Motor neuron (in vitro differentiated cells): ENCODE data around the gene KCTD11. TPM values are rescaled to one million over a fixed set of nuclear protein-coding genes. Genes with fewer than 3 reads are reported as not detected.
"Not testable (repeated sequence)": the region's sequence is repeated elsewhere in the genome, so short reads cannot be mapped to it uniquely, and the experiment has no call there.

Experiments used
- ATAC-seq, 8 experiments: fragments of 200-7000 bp; cut with Tn5 transposase; replicated peaks in 6 of 8; 2 replicates each; pipeline ENCODE4 v1.8.0; 2021; ENCODE audit warnings: mild to moderate bottlenecking in 8 of 8, moderate library complexity in 8 of 8
- H3K27ac ChIP-seq, 2 donors: fragments of 250-450 bp; sonication (Bioruptor Pico); 2 replicates each; pipeline ENCODE4 v1.9.0; 2021; ENCODE audit warnings: antibody characterized with exemption in 2 of 2, mild to moderate bottlenecking in 2 of 2, moderate library complexity in 1 of 2
- H3K4me1 ChIP-seq, 2 donors: fragments of 250-450 bp; sonication (Bioruptor Pico); replicated peaks in 1 of 2; 2 replicates each; pipeline ENCODE4 v1.6.1; 2021; ENCODE audit warnings: antibody characterized with exemption in 2 of 2, mild to moderate bottlenecking in 2 of 2, moderate library complexity in 1 of 2
- H3K4me3 ChIP-seq, 5 donors: fragments of 250-450 bp; sonication (Bioruptor Pico); 2 replicates each; pipeline ENCODE4 v1.9.0; 2021; ENCODE audit warnings: antibody characterized with exemption in 5 of 5, mild to moderate bottlenecking in 5 of 5, moderate library complexity in 4 of 5
- WGBS, 10 experiments: fragments of 450-650 bp; shearing (Covaris generic); methylation state at CpG; one replicate each; pipeline ENCODE4 v1.0.0; 2022; 5-methylcytosine and 5-hydroxymethylcytosine counted together
- in situ Hi-C, 9 experiments: fragments of 400-800 bp; cut with MboI; loops; one replicate each; pipeline ENCODE4 v1.15.0; 2021; ENCODE audit warnings: low sequenced_read_pairs in 9 of 9, low pct_unique_long_range_greater_than_20kb in 2 of 9; ENCODE audit not compliant: unreplicated experiment in 9 of 9
- total RNA-seq, 8 experiments: library from RNA; unstranded; fragments of 300-600 nt; gene quantifications; 2 replicates each; pipeline versions ENCODE4 v1.2.3 to v1.2.4, GENCODE V29; 2022

Gene KCTD11
- total RNA-seq, 8 experiments from 2014 or later: 4.0 to 14.5 (median 6.1) TPM

- in situ Hi-C loops: no loop called here
- ATAC-seq: peak in 7 of 8 experiments; percentile 8 to 61 (median 28)
- Histone ChIP-seq H3K4me1 (no peaks in the 10 kb centered on the region), H3K4me3 (no peak within 1 kb of the TSS), H3K27ac (no peak within 1 kb of the TSS)
- 0 to 100% (median 60%) methylated on average over 1 to 4 of the region's 17 CpGs; no CpG with 5 or more reads in 5 of the 10 experiments for WGBS, 10 experiments
Observed at GRCh38 chr17:7336240-7337175, 15.5 kb upstream of the KCTD11 start, which contains the start of gene ACAP1. Gene ACAP1 (plus strand): TSS chr17:7336529. CDS start chr17:7336735, 206 bp downstream.

- H3K4me1 ChIP-seq, in situ Hi-C loops, H3K27ac ChIP-seq, H3K4me3 ChIP-seq, ATAC-seq: not testable (repeated sequence)
- 18 to 100% (median 54%) methylated on average over 1 to 5 of the region's 7 CpGs; no CpG with 5 or more reads in 4 of the 10 experiments for WGBS, 10 experiments
Observed at GRCh38 chr17:7337600-7337999, 14.4 kb upstream of the KCTD11 start.

GRCh38 chr17:7340179-7340578 is 11.8 kb upstream of the KCTD11 start:
- Histone ChIP-seq H3K4me1 (no peaks in the 10 kb centered on the region), H3K27ac (no peak overlapping the region), H3K4me3 (no peak overlapping the region)
- in situ Hi-C loops: no loop called here
- WGBS, 10 experiments: 6 to 100% (median 53%) methylated on average over 1 to 2 of the region's 2 CpGs; no CpG with 5 or more reads in 2 of the 10 experiments
- ATAC-seq: no peak

GRCh38 chr17:7341842-7342241 is 10.1 kb upstream of the KCTD11 start:
- in situ Hi-C loops: no loop called here
- H3K4me1 ChIP-seq: peaks cover 3% of the 10 kb centered on the region in 2 donors
- H3K27ac ChIP-seq: no peak overlapping the region
- 97 to 100% methylated on average over 1 to 7 of the region's 13 CpGs; no CpG with 5 or more reads in 8 of the 10 experiments for WGBS, 10 experiments
- ATAC-seq: no peak
- H3K4me3 ChIP-seq: no peak overlapping the region

GRCh38 chr17:7343250-7343649 is 8.7 kb upstream of the KCTD11 start:
- Histone ChIP-seq H3K4me1 (peaks cover 3% of the 10 kb centered on the region in 2 donors), H3K27ac (no peak overlapping the region), H3K4me3 (no peak overlapping the region)
- whole genome bisulfite sequencing, 10 experiments: 50 to 78% (median 55%) methylated on average over 1 to 12 of the region's 15 CpGs; no CpG with 5 or more reads in 7 of the 10 experiments
- no peak for ATAC-seq
- in situ Hi-C loops: no loop called here

- no peak overlapping the region for H3K4me3 ChIP-seq
- peaks cover 14% of the 10 kb centered on the region in 2 donors for H3K4me1 ChIP-seq
- 88 to 92% methylated on average over 3 to 6 of the region's 18 CpGs; no CpG with 5 or more reads in 8 of the 10 experiments for WGBS, 10 experiments
- in situ Hi-C loops: no loop called here
- no peak overlapping the region for H3K27ac ChIP-seq
- ATAC-seq: no peak
Observed at GRCh38 chr17:7346761-7347614, 5.0 kb upstream of the KCTD11 start.

- no peak for ATAC-seq
- 80% methylated on average over 2 of the region's 19 CpGs; no CpG with 5 or more reads in 9 of the 10 experiments for WGBS, 10 experiments
- Histone ChIP-seq H3K4me3 (no peak overlapping the region), H3K27ac (no peak overlapping the region), H3K4me1 (peaks cover 17 to 20% of the 10 kb centered on the region in 2 donors)
- in situ Hi-C loops: no loop called here
Observed at GRCh38 chr17:7347630-7348477, 4.1 kb upstream of the KCTD11 start.

- in situ Hi-C loops: no loop called here
- WGBS, 10 experiments: 88 to 100% (median 93%) methylated on average over 1 to 5 of the region's 19 CpGs; no CpG with 5 or more reads in 7 of the 10 experiments
- no peak for ATAC-seq
- Histone ChIP-seq H3K27ac (no peak overlapping the region), H3K4me1 (peaks cover 21 to 28% of the 10 kb centered on the region in 2 donors), H3K4me3 (no peak overlapping the region)
Observed at GRCh38 chr17:7348478-7349242, 3.3 kb upstream of the KCTD11 start.

GRCh38 chr17:7352503-7352889 is 534 bp downstream of the KCTD11 start:
- H3K4me3 ChIP-seq: peak overlapping the region; percentile 59 to 78 (median 74)
- 0 to 61% (median 13%) methylated on average over 1 to 10 of the region's 10 CpGs; no CpG with 5 or more reads in 4 of the 10 experiments for WGBS, 10 experiments
- no peak for ATAC-seq
- peaks cover 36 to 52% of the 10 kb centered on the region in 2 donors for H3K4me1 ChIP-seq
- in situ Hi-C loops: no loop called here
- H3K27ac ChIP-seq: peak overlapping the region; percentile 89 to 94

- no peak overlapping the region for H3K27ac ChIP-seq
- H3K4me3 ChIP-seq: peak overlapping the region in 2 of 5 donors; percentile 74 to 78
- H3K4me1 ChIP-seq: peaks cover 36 to 52% of the 10 kb centered on the region in 2 donors
- ATAC-seq: no peak
- 40 to 100% (median 90%) methylated on average over 1 to 12 of the region's 37 CpGs; no CpG with 5 or more reads in 4 of the 10 experiments for WGBS, 10 experiments
- in situ Hi-C loops: no loop called here
Observed at GRCh38 chr17:7352910-7353635, 1.1 kb downstream of the KCTD11 start.

GRCh38 chr17:7354262-7354843 is 2.4 kb downstream of the KCTD11 start:
- WGBS, 10 experiments: 20 to 100% (median 67%) methylated on average over 1 to 6 of the region's 9 CpGs; no CpG with 5 or more reads in 3 of the 10 experiments
- peaks cover 31 to 46% of the 10 kb centered on the region in 2 donors for H3K4me1 ChIP-seq
- peak in 5 of 8 experiments; percentile 8 to 33 (median 13) for ATAC-seq
- H3K4me3 ChIP-seq: peak overlapping the region in 2 of 5 donors; percentile 4 to 13
- no peak overlapping the region for H3K27ac ChIP-seq
- in situ Hi-C loops: no loop called here
